ENCODE results near the gene GOPC.
"Not testable (repeated sequence)": the region's sequence is repeated elsewhere in the genome, so short reads cannot be mapped to it uniquely, and the experiment has no call there.

Gene GOPC

GRCh38 chr6:117602151-117602898 is at the start of gene GOPC:
Gene GOPC (minus strand): TSS chr6:117602511. CDS start chr6:117602288, 223 bp downstream.
- DNase-seq (ENCODE audit: low spot score) = peak; percentile 99

GRCh38 chr6:117651984-117652383 is 49.7 kb upstream of the GOPC start:
- DNase-seq (ENCODE audit: low spot score) = not testable (repeated sequence)

GRCh38 chr6:117642976-117643375 is 40.7 kb upstream of the GOPC start:
- DNase-seq (ENCODE audit: low spot score) = no peak

- no peak for DNase-seq (ENCODE audit: low spot score)
These were observed 35.5 kb upstream of the GOPC start for GRCh38 chr6:117637770-117638169.

- no peak for DNase-seq (ENCODE audit: low spot score)
These were observed 26.9 kb upstream of the GOPC start for GRCh38 chr6:117629119-117629660.

- DNase-seq (ENCODE audit: low spot score) = no peak
These were observed 25.2 kb upstream of the GOPC start for GRCh38 chr6:117627533-117627932.

GRCh38 chr6:117624869-117625481 is 22.7 kb upstream of the GOPC start:
- no peak for DNase-seq (ENCODE audit: low spot score)

GRCh38 chr6:117619178-117619577 is 16.9 kb upstream of the GOPC start:
- no peak for DNase-seq (ENCODE audit: low spot score)

GRCh38 chr6:117617210-117618035 is 15.1 kb upstream of the GOPC start:
- no peak for DNase-seq (ENCODE audit: low spot score)

- no peak for DNase-seq (ENCODE audit: low spot score)
These were observed 14.3 kb upstream of the GOPC start for GRCh38 chr6:117616391-117617209.

- no peak for DNase-seq (ENCODE audit: low spot score)
These were observed 13.6 kb upstream of the GOPC start for GRCh38 chr6:117615750-117616390.

- no peak for DNase-seq (ENCODE audit: low spot score)
These were observed 11.7 kb upstream of the GOPC start for GRCh38 chr6:117613920-117614560.

GRCh38 chr6:117607511-117607910 is 5.2 kb upstream of the GOPC start:
- no peak for DNase-seq (ENCODE audit: low spot score)

- peak; percentile 87 for DNase-seq (ENCODE audit: low spot score)
These were observed 3.0 kb upstream of the GOPC start for GRCh38 chr6:117605169-117605826.

GRCh38 chr6:117603821-117604220 is 1.5 kb upstream of the GOPC start:
- DNase-seq (ENCODE audit: low spot score) = no peak

- no peak for DNase-seq (ENCODE audit: low spot score)
These were observed 733 bp upstream of the GOPC start for GRCh38 chr6:117602899-117603588.

GRCh38 chr6:117601811-117602150 is 530 bp downstream of the GOPC start:
- no peak for DNase-seq (ENCODE audit: low spot score)

- peak; percentile 20 for DNase-seq (ENCODE audit: low spot score)
These were observed 2.1 kb downstream of the GOPC start for GRCh38 chr6:117600008-117600743.

GRCh38 chr6:117597755-117598154 is 4.6 kb downstream of the GOPC start:
- no peak for DNase-seq (ENCODE audit: low spot score)
